Panc1 (cell line): ENCODE measurements around the gene CMTM4. TPM values are rescaled to one million over a fixed set of nuclear protein-coding genes. Genes with fewer than 3 reads are reported as not detected.
"Not testable (repeated sequence)": the region's sequence is repeated elsewhere in the genome, so short reads cannot be mapped to it uniquely, and the experiment has no call there.

Experiments used
- ATAC-seq: fragments of 200-7000 bp; cut with Tn5 transposase; 2 replicates; pipeline ENCODE4 v1.9.1; 2020; ENCODE audit warnings: mild to moderate bottlenecking, moderate library complexity
- BruUV-seq: library from RNA; stranded (reverse); fragments of 400-500 nt; replicated peaks from 2 replicates; lab custom pipeline; 2021; lab: Mats Ljungman, UMichigan
- CTCF ChIA-PET: fragments of 300-600 bp; sonication (Branson Sonifier 250); formaldehyde crosslinking; loops from one replicate; lab custom pipeline; 2022; ENCODE audit warnings: antibody characterized with exemption; lab: Charles Lee
- POLR2A ChIA-PET: fragments of 300-600 bp; sonication (Branson Sonifier 250); formaldehyde crosslinking; loops from one replicate; lab custom pipeline; 2022; ENCODE audit warnings: antibody characterized with exemption; lab: Charles Lee
- DNase-seq: peaks from one replicate; pipeline ENCODE4 v3.0.0-alpha.2; 2010; ENCODE audit warnings: low read depth, low spot score
- H3K27ac ChIP-seq: 2 replicates; pipeline ENCODE4 v1.5.1; 2011; ENCODE audit warnings: mild to moderate bottlenecking, low read length, inconsistent platforms
- H3K27me3 ChIP-seq: fragments of 200-500 bp; sonication (Bioruptor generic); 2 replicates; pipeline ENCODE4 v1.6.0; 2014; ENCODE audit warnings: low read length, inconsistent platforms; ENCODE audit not compliant: control insufficient read depth, insufficient read depth
- H3K36me3 ChIP-seq: fragments of 200-500 bp; sonication (Bioruptor generic); 2 replicates; pipeline ENCODE4 v1.5.1; 2014; ENCODE audit warnings: inconsistent platforms, mild to moderate bottlenecking, low read length, moderate library complexity; ENCODE audit not compliant: control insufficient read depth, insufficient read depth
- H3K4me1 ChIP-seq: 2 replicates; pipeline ENCODE4 v1.5.1; 2011; ENCODE audit warnings: inconsistent platforms, mild to moderate bottlenecking, low read length, moderate library complexity; ENCODE audit not compliant: control insufficient read depth, insufficient read depth
- H3K4me3 ChIP-seq, 2 experiments: 2 replicates each; pipeline ENCODE4 v1.5.1; 2011 to 2012; ENCODE audit warnings: low read depth in 2 of 2, low read length in 2 of 2, mild to moderate bottlenecking in 2 of 2, inconsistent platforms in 1 of 2, moderate library complexity in 1 of 2
- H3K9me3 ChIP-seq: fragments of 200-500 bp; sonication (Bioruptor generic); 2 replicates; pipeline ENCODE4 v1.5.1; 2014; ENCODE audit warnings: low read depth, mild to moderate bottlenecking, inconsistent platforms, low read length, moderate library complexity; ENCODE audit not compliant: control insufficient read depth, insufficient read depth
- POLR2AphosphoS5 ChIP-seq: IDR thresholded peaks from 2 replicates; pipeline ENCODE4 v1.6.1; 2012; ENCODE audit warnings: mild to moderate bottlenecking, low read depth, low read length, moderate library complexity
- SIN3A ChIP-seq: IDR thresholded peaks from 2 replicates; pipeline ENCODE4 v1.6.1; 2012; ENCODE audit warnings: low read depth, mild to moderate bottlenecking, low read length, moderate library complexity, borderline replicate concordance; ENCODE audit not compliant: insufficient read depth
- TCF7L2 ChIP-seq: IDR thresholded peaks from 2 replicates; pipeline ENCODE4 v1.6.1; 2011; ENCODE audit warnings: mild to moderate bottlenecking, low read depth, low read length, inconsistent platforms
- in situ Hi-C: cut with HindIII; loops from 2 replicates; pipeline ENCODE4 v1.10.0; 2016; ENCODE audit warnings: low sequenced_read_pairs, low pct_unique_long_range_greater_than_20kb
- intact Hi-C: fragments of 100-400 bp; cut with micrococcal nuclease; formaldehyde crosslinking; loops from one replicate; pipeline ENCODE4 v1.10.0; 2022; ENCODE audit not compliant: unreplicated experiment
- total RNA-seq: library from RNA; stranded (reverse); gene quantifications from one replicate; pipeline ENCODE4 v1.2.1, GENCODE V29; 2021; ENCODE audit not compliant: unreplicated experiment
- TF ChIP-seq, protein P1 (sequence below): fragments of 450-650 bp; IDR thresholded peaks from 2 replicates; pipeline ENCODE4 v1.5.1; 2017; ENCODE audit warnings: mild to moderate bottlenecking
- TF ChIP-seq, protein P2 (sequence below), 2 experiments: IDR thresholded peaks; 2 replicates each; pipeline ENCODE4 v1.6.1; 2011 to 2012; ENCODE audit warnings: low read depth in 2 of 2, control low read depth in 1 of 2, low read length in 1 of 2, mild to moderate bottlenecking in 1 of 2, moderate library complexity in 1 of 2; ENCODE audit not compliant: insufficient read depth in 1 of 2

Gene CMTM4
- total RNA-seq, 1 experiment from 2014 or later = 51.9 TPM

DNA sequence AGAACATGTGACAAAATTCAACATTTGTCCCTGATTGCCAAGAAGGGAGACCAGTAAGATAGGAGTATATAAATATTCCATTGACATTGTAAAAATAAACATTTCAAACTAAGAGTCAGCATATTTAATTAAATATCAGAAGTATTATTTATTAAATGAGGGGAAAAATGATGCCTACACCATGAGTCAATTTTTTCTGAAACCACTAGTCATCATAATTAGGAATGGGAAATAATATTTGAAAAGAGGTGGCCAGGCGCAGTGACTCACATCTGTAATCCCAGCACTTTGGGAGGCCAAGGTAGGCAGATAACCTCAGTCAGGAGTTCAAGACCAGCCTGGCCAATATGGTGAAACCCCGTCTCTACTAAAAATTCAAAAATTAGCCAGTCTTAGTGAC lies 128.2 kb downstream of the CMTM4 start:
- TF ChIP-seq, protein P1, sequence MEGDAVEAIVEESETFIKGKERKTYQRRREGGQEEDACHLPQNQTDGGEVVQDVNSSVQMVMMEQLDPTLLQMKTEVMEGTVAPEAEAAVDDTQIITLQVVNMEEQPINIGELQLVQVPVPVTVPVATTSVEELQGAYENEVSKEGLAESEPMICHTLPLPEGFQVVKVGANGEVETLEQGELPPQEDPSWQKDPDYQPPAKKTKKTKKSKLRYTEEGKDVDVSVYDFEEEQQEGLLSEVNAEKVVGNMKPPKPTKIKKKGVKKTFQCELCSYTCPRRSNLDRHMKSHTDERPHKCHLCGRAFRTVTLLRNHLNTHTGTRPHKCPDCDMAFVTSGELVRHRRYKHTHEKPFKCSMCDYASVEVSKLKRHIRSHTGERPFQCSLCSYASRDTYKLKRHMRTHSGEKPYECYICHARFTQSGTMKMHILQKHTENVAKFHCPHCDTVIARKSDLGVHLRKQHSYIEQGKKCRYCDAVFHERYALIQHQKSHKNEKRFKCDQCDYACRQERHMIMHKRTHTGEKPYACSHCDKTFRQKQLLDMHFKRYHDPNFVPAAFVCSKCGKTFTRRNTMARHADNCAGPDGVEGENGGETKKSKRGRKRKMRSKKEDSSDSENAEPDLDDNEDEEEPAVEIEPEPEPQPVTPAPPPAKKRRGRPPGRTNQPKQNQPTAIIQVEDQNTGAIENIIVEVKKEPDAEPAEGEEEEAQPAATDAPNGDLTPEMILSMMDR = no peak
- TF ChIP-seq SIN3A (no peak), POLR2AphosphoS5 (no peak), TCF7L2 (no peak)
- TF ChIP-seq, protein P2, sequence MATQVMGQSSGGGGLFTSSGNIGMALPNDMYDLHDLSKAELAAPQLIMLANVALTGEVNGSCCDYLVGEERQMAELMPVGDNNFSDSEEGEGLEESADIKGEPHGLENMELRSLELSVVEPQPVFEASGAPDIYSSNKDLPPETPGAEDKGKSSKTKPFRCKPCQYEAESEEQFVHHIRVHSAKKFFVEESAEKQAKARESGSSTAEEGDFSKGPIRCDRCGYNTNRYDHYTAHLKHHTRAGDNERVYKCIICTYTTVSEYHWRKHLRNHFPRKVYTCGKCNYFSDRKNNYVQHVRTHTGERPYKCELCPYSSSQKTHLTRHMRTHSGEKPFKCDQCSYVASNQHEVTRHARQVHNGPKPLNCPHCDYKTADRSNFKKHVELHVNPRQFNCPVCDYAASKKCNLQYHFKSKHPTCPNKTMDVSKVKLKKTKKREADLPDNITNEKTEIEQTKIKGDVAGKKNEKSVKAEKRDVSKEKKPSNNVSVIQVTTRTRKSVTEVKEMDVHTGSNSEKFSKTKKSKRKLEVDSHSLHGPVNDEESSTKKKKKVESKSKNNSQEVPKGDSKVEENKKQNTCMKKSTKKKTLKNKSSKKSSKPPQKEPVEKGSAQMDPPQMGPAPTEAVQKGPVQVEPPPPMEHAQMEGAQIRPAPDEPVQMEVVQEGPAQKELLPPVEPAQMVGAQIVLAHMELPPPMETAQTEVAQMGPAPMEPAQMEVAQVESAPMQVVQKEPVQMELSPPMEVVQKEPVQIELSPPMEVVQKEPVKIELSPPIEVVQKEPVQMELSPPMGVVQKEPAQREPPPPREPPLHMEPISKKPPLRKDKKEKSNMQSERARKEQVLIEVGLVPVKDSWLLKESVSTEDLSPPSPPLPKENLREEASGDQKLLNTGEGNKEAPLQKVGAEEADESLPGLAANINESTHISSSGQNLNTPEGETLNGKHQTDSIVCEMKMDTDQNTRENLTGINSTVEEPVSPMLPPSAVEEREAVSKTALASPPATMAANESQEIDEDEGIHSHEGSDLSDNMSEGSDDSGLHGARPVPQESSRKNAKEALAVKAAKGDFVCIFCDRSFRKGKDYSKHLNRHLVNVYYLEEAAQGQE (IDR thresholded peaks at IDR 0.05; ENCODE audit: insufficient read depth in 1 of 2, low read depth in 2 of 2, low read length in 1 of 2) = no peak

DNA sequence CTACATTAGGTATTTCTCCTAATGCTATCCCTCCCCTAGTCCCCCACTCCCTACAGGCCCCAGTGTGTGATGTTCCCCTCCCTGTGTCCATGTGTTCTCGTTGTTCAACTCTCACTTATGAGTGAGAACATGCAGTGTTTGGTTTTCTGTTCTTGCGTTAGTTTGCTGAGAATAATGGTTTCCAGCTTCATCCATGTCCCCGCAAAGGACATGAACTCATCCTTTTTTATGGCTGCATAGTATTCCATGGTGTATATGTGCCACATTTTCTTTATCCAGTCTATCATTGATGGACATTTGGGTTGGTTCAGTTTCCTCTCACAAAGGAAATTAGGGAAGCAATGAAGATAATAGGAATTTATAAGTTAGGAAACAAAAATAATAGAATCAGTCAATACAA lies 129.3 kb downstream of the CMTM4 start:
- H3K27ac ChIP-seq, H3K27me3 ChIP-seq, H3K4me1 ChIP-seq, ATAC-seq, H3K9me3 ChIP-seq, CTCF ChIA-PET, POLR2A ChIA-PET, H3K4me3 ChIP-seq, DNase-seq, BruUV-seq, in situ Hi-C loops, H3K36me3 ChIP-seq, intact Hi-C loops: not testable (repeated sequence)

More for the DNA sequence above, 128.2 kb downstream of the CMTM4 start:
- no peaks in the 10 kb centered on the region for H3K9me3 ChIP-seq
- H3K36me3 ChIP-seq = peaks cover 6% of the 10 kb centered on the region; the same call in 1 of the 2 replicates
- DNase-seq (no peak), ATAC-seq (no peak)
- intact Hi-C loops = no loop called here
- H3K4me1 ChIP-seq = no peaks in the 10 kb centered on the region; the same call in 1 of the 2 replicates
- H3K27ac ChIP-seq = no peak overlapping the region
- CTCF ChIA-PET = no interaction called here
- H3K27me3 ChIP-seq = no peaks in the 10 kb centered on the region
- no peak overlapping the region for H3K4me3 ChIP-seq
- POLR2A ChIA-PET = no interaction called here
- in situ Hi-C loops = no loop called here
- no TSS peak for BruUV-seq

DNA sequence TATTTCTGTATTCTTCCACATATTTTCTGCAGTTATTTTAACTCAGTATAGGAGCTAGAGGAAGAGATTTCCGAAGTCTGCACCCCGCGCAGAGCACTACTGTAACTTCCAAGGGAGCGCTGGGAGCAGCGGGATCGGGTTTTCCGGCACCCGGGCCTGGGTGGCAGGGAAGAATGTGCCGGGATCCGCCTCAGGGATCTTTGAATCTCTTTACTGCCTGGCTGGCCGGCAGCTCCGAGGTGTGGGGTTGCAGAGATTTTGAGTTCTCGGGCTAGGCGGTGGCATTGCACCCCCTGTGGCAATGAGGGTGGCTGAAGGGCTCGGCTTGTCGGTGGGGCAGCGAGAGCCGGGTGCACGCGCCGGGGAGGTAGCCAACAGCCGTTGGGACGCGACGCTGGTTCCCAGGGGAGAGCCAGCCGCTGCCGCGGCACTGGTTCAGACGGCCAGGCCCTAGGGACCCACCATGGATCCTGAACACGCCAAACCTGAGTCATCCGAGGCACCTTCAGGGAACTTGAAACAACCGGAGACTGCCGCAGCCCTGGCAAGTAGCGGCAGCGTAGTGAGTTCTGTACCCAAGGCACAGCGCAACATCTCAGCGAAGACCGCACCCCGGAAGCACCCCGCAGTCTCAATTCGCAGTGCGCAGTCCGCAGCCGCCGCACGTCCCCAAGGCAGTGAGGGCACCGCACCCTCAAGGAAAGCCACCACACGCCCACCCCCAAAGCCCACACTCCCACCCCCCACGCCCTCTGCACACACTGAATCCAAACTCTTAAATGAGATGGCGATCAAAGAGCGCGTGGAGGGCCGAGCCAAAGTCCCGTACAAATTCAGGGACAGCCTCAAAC lies 130.3 kb downstream of the CMTM4 start, which contains the start of gene CMTM1:
CMTM1 (plus strand) TSS at position 389 of the 851 bp plus-strand sequence; CDS start at position 464, 75 bp downstream.
- in situ Hi-C loops = no loop called here
- BruUV-seq = no TSS peak
- H3K36me3 ChIP-seq = peaks cover 6% of the 10 kb centered on the region; the same call in 1 of the 2 replicates
- H3K27me3 ChIP-seq = no peaks in the 10 kb centered on the region
- intact Hi-C loops = no loop called here
- TF ChIP-seq, protein P2 (IDR thresholded peaks at IDR 0.05; ENCODE audit: insufficient read depth in 1 of 2, low read depth in 2 of 2, low read length in 1 of 2) = no peak
- TF ChIP-seq POLR2AphosphoS5 (no peak), TCF7L2 (no peak)
- ChIA-PET CTCF (no interaction called here), POLR2A (interaction anchor here (0.7 kb wide), 1 partner anchor 171 kb away, joined by 5 read pairs; no protein-coding TSS in a partner anchor)
- DNase-seq (no peak), ATAC-seq (no peak)
- H3K4me3 ChIP-seq = no peak within 1 kb of the TSS
- no peaks in the 10 kb centered on the region for H3K9me3 ChIP-seq
- H3K4me1 ChIP-seq = no peaks in the 10 kb centered on the region; the same call in 1 of the 2 replicates
- H3K27ac ChIP-seq = no peak within 1 kb of the TSS
